ENCODE data around the gene GPAT2.
"Not testable (repeated sequence)": the region's sequence is repeated elsewhere in the genome, so short reads cannot be mapped to it uniquely, and the experiment has no call there.

Gene GPAT2

GRCh38 chr2:96073170-96073775, 38.6 kb upstream of the GPAT2 start:
- no peak overlapping the region for H3K9ac ChIP-seq (ENCODE audit: low read length)
- no peak overlapping the region for H2AK5ac ChIP-seq (ENCODE audit: low read length, severe bottlenecking)
- no peak overlapping the region for H2BK120ac ChIP-seq (ENCODE audit: low read depth, low read length)
- WGBS, result 95% methylated on average over 5 of the region's 7 CpGs
- peaks cover under 1% of the 10 kb centered on the region for H3K4me1 ChIP-seq (ENCODE audit: control insufficient read depth, insufficient read depth, low read depth, low read length)
- H2BK15ac ChIP-seq (ENCODE audit: low read depth, poor library complexity, severe bottlenecking), result no peak overlapping the region
- no peak overlapping the region for H4K91ac ChIP-seq (ENCODE audit: low read length)
- peaks cover 30 to 34% of the 10 kb centered on the region in 2 experiments for H3K27me3 ChIP-seq (ENCODE audit: control insufficient read depth in 1 of 2, insufficient read depth in 1 of 2, low read length in 2 of 2)
- no peaks in the 10 kb centered on the region for H3K36me3 ChIP-seq (ENCODE audit: control insufficient read depth in 1 of 2, insufficient read depth in 2 of 2, low read depth in 1 of 2, low read length in 2 of 2)
- H3K18ac ChIP-seq (ENCODE audit: low read depth in 1 of 2, low read length in 2 of 2), result no peak overlapping the region
- H4K8ac ChIP-seq (ENCODE audit: low read length), result no peak overlapping the region
- no peak for DNase-seq
- H2BK12ac ChIP-seq (ENCODE audit: low read length in 2 of 2), result no peak overlapping the region
- H2AFZ ChIP-seq (ENCODE audit: low read depth, low read length), result no peak overlapping the region
- H3K79me1 ChIP-seq (replicated peaks; ENCODE audit: low read length, poor library complexity, severe bottlenecking), result no peaks in the 10 kb centered on the region
- H3K4ac ChIP-seq (ENCODE audit: low read depth in 1 of 2, low read length in 2 of 2), result no peak overlapping the region
- H2BK5ac ChIP-seq (ENCODE audit: low read depth, low read length, poor library complexity, severe bottlenecking), result no peak overlapping the region
- H3K27ac ChIP-seq (ENCODE audit: low read length, poor library complexity, severe bottlenecking), result no peak overlapping the region
- no peak overlapping the region for H3K4me2 ChIP-seq (ENCODE audit: low read length, poor library complexity, severe bottlenecking)
- no peak overlapping the region for H3K4me3 ChIP-seq (ENCODE audit: insufficient read depth in 1 of 2, low read depth in 1 of 2, low read length in 2 of 2)
- peaks cover 13% of the 10 kb centered on the region for H3K9me3 ChIP-seq (ENCODE audit: control insufficient read depth, low read length)
- H3K23ac ChIP-seq (ENCODE audit: low read length in 2 of 2), result no peak overlapping the region
- no peak overlapping the region for H3K14ac ChIP-seq (ENCODE audit: low read length in 2 of 2)

GRCh38 chr2:96072746-96073145, 38.0 kb upstream of the GPAT2 start:
- Histone ChIP-seq H2BK12ac (ENCODE audit: low read length in 2 of 2) (no peak overlapping the region), H2BK15ac (ENCODE audit: low read depth, poor library complexity, severe bottlenecking) (no peak overlapping the region), H2BK120ac (ENCODE audit: low read depth, low read length) (no peak overlapping the region), H3K4ac (ENCODE audit: low read depth in 1 of 2, low read length in 2 of 2) (no peak overlapping the region), H3K18ac (ENCODE audit: low read depth in 1 of 2, low read length in 2 of 2) (no peak overlapping the region), H3K4me2 (ENCODE audit: low read length, poor library complexity, severe bottlenecking) (no peak overlapping the region), H3K14ac (ENCODE audit: low read length in 2 of 2) (peak overlapping the region in 1 of 2 experiments; percentile 29), H2AFZ (ENCODE audit: low read depth, low read length) (no peak overlapping the region), H4K8ac (ENCODE audit: low read length) (no peak overlapping the region), H3K4me3 (ENCODE audit: insufficient read depth in 1 of 2, low read depth in 1 of 2, low read length in 2 of 2) (no peak overlapping the region), H4K91ac (ENCODE audit: low read length) (no peak overlapping the region), H3K27me3 (ENCODE audit: control insufficient read depth in 1 of 2, insufficient read depth in 1 of 2, low read length in 2 of 2) (peaks cover 30 to 34% of the 10 kb centered on the region in 2 experiments), H3K79me1 (replicated peaks; ENCODE audit: low read length, poor library complexity, severe bottlenecking) (no peaks in the 10 kb centered on the region), H2AK5ac (ENCODE audit: low read length, severe bottlenecking) (no peak overlapping the region), H3K4me1 (ENCODE audit: control insufficient read depth, insufficient read depth, low read depth, low read length) (peaks cover 6% of the 10 kb centered on the region), H3K9me3 (ENCODE audit: control insufficient read depth, low read length) (peaks cover 13% of the 10 kb centered on the region), H3K9ac (ENCODE audit: low read length) (no peak overlapping the region), H3K23ac (ENCODE audit: low read length in 2 of 2) (no peak overlapping the region), H3K36me3 (ENCODE audit: control insufficient read depth in 1 of 2, insufficient read depth in 2 of 2, low read depth in 1 of 2, low read length in 2 of 2) (no peaks in the 10 kb centered on the region), H2BK5ac (ENCODE audit: low read depth, low read length, poor library complexity, severe bottlenecking) (no peak overlapping the region), H3K27ac (ENCODE audit: low read length, poor library complexity, severe bottlenecking) (no peak overlapping the region)
- no peak for DNase-seq
- 81% methylated on average over 10 of the region's 11 CpGs for WGBS

DNA sequence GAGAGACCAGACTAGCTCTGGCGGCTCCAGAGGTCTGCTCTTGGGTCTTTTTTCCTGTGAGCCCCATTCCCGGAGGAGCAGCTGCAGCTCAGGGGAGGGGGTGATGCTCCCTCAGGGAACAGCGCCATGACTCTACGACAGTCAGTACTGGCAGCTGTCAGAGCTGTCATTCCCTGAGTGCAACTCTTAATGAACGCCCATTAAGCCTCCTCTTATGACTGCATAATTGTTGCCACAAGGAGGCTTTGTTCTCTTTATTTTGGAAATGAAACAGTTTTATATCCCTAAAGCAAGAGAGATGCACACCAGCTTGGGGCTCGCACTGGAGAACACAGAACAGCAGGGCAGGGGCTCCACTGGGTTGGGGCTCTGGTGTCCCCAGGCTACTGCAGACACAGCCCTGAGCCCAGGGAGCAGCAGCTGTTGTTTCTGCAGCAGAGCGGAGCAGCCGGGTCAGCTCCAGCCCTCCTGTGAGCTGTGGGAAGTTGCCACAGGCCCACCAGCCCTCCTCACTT, 37.3 kb upstream of the GPAT2 start:
- H3K4me3 ChIP-seq (ENCODE audit: insufficient read depth in 1 of 2, low read depth in 1 of 2, low read length in 2 of 2); H3K27ac ChIP-seq (ENCODE audit: low read length, poor library complexity, severe bottlenecking); H2BK5ac ChIP-seq (ENCODE audit: low read depth, low read length, poor library complexity, severe bottlenecking); H2AFZ ChIP-seq (ENCODE audit: low read depth, low read length); H2BK12ac ChIP-seq (ENCODE audit: low read length in 2 of 2); H3K14ac ChIP-seq (ENCODE audit: low read length in 2 of 2); H2BK15ac ChIP-seq (ENCODE audit: low read depth, poor library complexity, severe bottlenecking); H3K4me2 ChIP-seq (ENCODE audit: low read length, poor library complexity, severe bottlenecking); H3K23ac ChIP-seq (ENCODE audit: low read length in 2 of 2); H2AK5ac ChIP-seq (ENCODE audit: low read length, severe bottlenecking); H2BK120ac ChIP-seq (ENCODE audit: low read depth, low read length); H3K36me3 ChIP-seq (ENCODE audit: control insufficient read depth in 1 of 2, insufficient read depth in 2 of 2, low read depth in 1 of 2, low read length in 2 of 2); H3K18ac ChIP-seq (ENCODE audit: low read depth in 1 of 2, low read length in 2 of 2); H3K4ac ChIP-seq (ENCODE audit: low read depth in 1 of 2, low read length in 2 of 2); H3K4me1 ChIP-seq (ENCODE audit: control insufficient read depth, insufficient read depth, low read depth, low read length); H3K79me1 ChIP-seq (replicated peaks; ENCODE audit: low read length, poor library complexity, severe bottlenecking); H4K8ac ChIP-seq (ENCODE audit: low read length); H3K9ac ChIP-seq (ENCODE audit: low read length); DNase-seq; H4K91ac ChIP-seq (ENCODE audit: low read length): not testable (repeated sequence)
- H3K9me3 ChIP-seq (ENCODE audit: control insufficient read depth, low read length), result peaks cover 12% of the 10 kb centered on the region
- H3K27me3 ChIP-seq (ENCODE audit: control insufficient read depth in 1 of 2, insufficient read depth in 1 of 2, low read length in 2 of 2), result peaks cover 30 to 34% of the 10 kb centered on the region in 2 experiments
- WGBS, result 52% methylated on average over 3 of the region's 8 CpGs

GRCh38 chr2:96071087-96071976, 36.6 kb upstream of the GPAT2 start:
- not testable (repeated sequence) for H3K27ac ChIP-seq (ENCODE audit: low read length, poor library complexity, severe bottlenecking); H3K4me3 ChIP-seq (ENCODE audit: insufficient read depth in 1 of 2, low read depth in 1 of 2, low read length in 2 of 2); H2BK15ac ChIP-seq (ENCODE audit: low read depth, poor library complexity, severe bottlenecking); H2BK120ac ChIP-seq (ENCODE audit: low read depth, low read length); H2AK5ac ChIP-seq (ENCODE audit: low read length, severe bottlenecking); H3K14ac ChIP-seq (ENCODE audit: low read length in 2 of 2); H3K18ac ChIP-seq (ENCODE audit: low read depth in 1 of 2, low read length in 2 of 2); H2AFZ ChIP-seq (ENCODE audit: low read depth, low read length); H4K8ac ChIP-seq (ENCODE audit: low read length); H3K9me3 ChIP-seq (ENCODE audit: control insufficient read depth, low read length); H2BK12ac ChIP-seq (ENCODE audit: low read length in 2 of 2); H3K9ac ChIP-seq (ENCODE audit: low read length); H3K4me1 ChIP-seq (ENCODE audit: control insufficient read depth, insufficient read depth, low read depth, low read length); H3K79me1 ChIP-seq (replicated peaks; ENCODE audit: low read length, poor library complexity, severe bottlenecking); H3K4ac ChIP-seq (ENCODE audit: low read depth in 1 of 2, low read length in 2 of 2); H4K91ac ChIP-seq (ENCODE audit: low read length); DNase-seq; H2BK5ac ChIP-seq (ENCODE audit: low read depth, low read length, poor library complexity, severe bottlenecking); H3K23ac ChIP-seq (ENCODE audit: low read length in 2 of 2); H3K36me3 ChIP-seq (ENCODE audit: control insufficient read depth in 1 of 2, insufficient read depth in 2 of 2, low read depth in 1 of 2, low read length in 2 of 2); H3K4me2 ChIP-seq (ENCODE audit: low read length, poor library complexity, severe bottlenecking)
- WGBS, result 83% methylated on average over 16 of the region's 16 CpGs
- peaks cover 30 to 32% of the 10 kb centered on the region in 2 experiments for H3K27me3 ChIP-seq (ENCODE audit: control insufficient read depth in 1 of 2, insufficient read depth in 1 of 2, low read length in 2 of 2)
